GM19372 (cell line): Measurements from ENCODE around the gene HAUS6.
"Not testable (repeated sequence)": the region's sequence is repeated elsewhere in the genome, so short reads cannot be mapped to it uniquely, and the experiment has no call there.

ENCODE experiments used
- ATAC-seq: cut with Tn5 transposase; IDR thresholded peaks from one replicate; pipeline ENCODE4 v1.9.1; 2021; ENCODE audit warnings: mild to moderate bottlenecking, low read depth, moderate library complexity; ENCODE audit not compliant: unreplicated experiment

HAUS6 gene

GRCh38 chr9:19119246-19119645 lies 16.5 kb upstream of the HAUS6 start:
- no peak for ATAC-seq

DNA sequence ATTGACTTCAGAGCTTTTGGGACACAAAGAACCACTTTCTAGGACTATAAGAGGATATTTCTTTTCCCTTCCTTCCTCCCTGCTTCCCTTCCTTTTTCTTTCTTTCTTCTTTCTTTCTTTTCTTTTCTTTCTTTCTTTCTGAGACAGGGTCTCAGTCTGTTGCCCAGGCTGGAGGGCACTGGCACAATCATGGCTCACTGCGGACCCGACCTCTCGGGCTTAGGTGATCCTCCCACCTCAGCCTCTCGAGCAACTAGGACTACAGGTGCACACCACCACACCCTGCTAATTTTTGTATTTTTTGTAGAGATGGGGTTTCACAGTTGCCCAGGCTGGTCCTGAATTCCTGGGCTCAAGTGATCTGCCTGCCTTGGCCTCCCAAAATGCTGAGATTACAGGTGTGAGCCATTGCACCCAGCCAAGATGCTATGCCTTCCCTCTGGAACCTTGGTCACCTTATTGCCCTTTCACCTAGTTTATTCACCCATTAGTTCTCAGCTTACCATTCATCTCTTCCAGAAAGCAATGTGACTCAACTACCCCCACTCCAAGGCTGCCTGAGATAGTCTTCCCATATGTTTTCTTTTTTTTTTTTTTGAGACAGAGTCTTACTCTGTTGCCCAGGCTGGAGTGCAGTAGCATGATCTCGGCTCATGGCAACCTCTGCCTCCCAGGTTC lies 14.5 kb upstream of the HAUS6 start:
- ATAC-seq: no peak

DNA sequence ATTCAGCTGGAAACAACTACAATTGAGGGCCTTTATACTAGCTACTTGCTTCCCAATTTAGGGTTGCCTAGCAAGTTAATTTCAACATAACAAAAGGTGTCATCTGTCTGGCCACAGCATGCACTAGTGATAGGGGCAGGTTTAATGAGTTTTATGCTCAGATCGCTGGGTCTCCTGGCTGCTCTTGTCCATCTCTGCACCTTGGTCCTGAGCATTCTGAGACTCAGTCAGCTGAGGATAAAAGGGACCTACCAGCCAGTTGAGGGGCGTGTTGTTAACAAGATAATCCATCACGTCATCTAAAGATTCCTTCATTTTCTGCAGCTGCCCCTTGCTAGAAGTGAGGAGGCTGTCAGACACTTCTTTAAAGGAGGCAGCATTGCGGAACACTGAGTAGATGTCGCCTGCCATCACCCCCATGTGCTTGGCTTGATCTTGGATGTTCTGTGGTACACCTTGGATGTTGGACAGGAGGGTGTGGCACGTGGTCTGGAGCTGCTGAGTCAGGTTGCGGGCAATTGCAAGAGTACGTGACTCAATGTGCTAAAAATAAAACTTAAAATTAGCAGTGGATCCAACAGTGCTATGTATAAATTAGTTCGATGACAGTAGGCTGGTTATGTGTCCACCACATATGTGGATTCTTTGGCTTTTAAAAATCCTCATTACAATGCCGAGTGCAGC lies 13.5 kb upstream of the HAUS6 start:
- ATAC-seq: no peak

GRCh38 chr9:19114680-19115270 lies 12.1 kb upstream of the HAUS6 start:
- no peak for ATAC-seq

DNA sequence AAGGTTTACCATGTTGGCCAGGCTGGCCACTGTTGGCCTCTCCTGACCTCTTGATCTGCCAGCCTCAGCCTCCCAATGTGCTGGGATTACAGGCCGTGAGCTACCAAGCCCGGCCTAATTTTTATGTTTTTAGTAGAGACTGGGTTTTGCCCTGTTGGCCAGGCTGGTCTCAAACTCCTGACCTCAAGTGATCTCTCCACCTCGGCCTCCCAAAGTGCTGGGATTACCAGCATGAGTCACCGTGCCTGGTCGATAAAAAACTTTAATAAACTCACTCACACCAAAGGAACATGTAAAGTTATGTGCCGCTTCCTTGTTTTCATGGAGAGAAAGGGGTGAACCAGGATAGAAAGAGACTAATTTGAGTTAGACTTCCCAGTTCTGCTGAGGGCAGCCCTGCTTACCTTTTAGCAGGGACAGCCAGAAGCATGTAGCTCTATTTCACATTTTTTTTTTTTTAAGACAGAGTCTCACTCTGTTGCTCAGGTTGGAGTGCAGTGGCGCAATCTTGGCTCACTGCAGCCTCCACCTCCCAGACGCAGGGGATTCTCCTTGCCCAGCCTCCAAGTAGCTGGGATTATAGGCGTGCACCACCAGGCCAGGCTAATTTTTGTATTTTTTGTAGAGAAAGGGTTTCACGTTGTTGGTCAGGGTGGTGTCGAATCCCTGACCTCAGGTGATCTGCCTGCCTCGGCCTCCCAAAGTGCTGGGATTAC lies 11.4 kb upstream of the HAUS6 start:
- ATAC-seq: no peak

DNA sequence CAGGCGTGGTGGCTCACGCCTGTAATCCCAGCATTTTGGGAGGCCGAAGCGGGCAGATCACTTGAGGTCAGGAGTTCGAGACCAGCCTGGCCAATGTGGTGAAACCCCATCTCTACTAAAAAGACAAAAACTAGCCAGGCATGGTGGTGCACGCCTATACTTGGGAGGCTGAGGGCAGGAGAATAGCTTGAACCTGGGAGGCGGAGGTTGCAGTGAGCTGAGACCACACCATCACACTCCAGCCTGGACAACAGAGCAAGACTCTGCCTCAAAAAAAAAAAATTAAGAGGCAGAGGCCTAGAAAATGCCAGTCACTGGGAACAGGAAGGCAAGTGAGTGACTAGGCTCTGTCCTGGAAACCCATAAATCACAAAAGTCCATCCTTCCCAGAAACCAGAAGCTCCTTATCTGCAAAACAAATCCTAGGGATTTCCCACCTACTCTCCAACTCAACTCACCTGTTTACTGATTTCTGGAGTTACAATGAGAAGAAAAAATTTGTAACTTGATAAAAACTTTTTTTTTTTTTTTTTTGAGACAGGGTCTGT lies 10.4 kb upstream of the HAUS6 start:
- ATAC-seq: not testable (repeated sequence)

- no peak for ATAC-seq
Observed at GRCh38 chr9:19108038-19108437, 5.3 kb upstream of the HAUS6 start.

DNA sequence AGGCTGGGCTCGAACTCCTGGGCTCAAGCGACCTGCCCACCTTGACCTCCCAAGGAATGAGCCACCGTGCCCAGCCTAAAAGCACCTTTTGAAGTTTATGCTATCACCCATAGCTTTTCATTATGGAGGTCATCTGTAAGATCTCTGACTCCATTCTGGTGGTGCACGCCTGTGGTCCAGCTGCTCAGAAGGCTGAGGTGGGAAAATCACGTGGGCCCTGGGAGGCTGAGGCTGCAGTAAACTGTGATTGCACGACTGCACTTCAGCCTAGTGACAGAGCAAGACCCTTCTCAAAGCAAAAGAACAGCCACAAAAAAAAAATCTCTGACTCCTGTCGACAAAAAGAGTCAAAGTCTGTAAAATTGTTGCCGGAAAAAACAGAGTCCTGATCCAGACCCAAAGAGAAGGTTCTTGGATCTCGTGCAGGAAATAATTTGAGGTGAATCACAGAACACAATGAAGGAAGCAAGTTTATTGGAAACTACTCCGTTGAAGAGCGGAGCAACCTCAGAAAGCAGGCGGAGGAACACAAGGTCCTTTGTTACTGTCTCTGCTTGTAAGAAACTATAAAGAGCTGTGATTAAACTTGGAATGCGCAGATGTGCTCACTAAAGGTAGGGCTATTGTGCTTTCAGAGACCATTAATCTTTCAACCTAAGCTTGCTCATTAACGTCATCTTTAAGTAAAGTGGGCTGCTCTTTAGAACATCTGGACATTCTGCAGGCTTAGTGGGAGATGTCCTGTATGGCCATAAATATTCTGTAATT lies 2.0 kb upstream of the HAUS6 start:
- ATAC-seq: no peak

GRCh38 chr9:19102181-19102630 lies 498 bp downstream of the HAUS6 start:
- ATAC-seq: peak; percentile 27

DNA sequence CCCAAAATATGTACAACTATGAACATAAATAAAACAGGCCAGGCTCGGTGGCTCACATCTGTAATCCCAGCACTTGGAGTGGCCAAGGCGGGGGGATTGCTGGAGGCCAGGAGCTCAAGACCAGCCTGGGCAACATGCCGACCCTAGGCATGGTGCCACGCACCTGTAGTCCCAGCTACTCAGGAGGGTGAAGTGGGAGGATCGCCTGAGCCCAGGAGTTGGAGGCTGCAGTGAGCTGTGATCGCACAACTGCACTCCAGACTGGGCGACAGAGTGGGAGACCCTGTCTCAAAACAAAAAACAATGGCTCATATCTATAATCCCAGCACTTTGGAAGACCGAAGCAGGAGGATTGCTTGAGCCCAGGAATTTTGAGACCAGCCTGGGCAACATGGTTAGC lies 1.5 kb downstream of the HAUS6 start:
- no peak for ATAC-seq

- ATAC-seq: not testable (repeated sequence)
Observed at GRCh38 chr9:19097431-19097830, 5.3 kb downstream of the HAUS6 start.

GRCh38 chr9:19087106-19088000 lies 15.4 kb downstream of the HAUS6 start:
- no peak for ATAC-seq

DNA sequence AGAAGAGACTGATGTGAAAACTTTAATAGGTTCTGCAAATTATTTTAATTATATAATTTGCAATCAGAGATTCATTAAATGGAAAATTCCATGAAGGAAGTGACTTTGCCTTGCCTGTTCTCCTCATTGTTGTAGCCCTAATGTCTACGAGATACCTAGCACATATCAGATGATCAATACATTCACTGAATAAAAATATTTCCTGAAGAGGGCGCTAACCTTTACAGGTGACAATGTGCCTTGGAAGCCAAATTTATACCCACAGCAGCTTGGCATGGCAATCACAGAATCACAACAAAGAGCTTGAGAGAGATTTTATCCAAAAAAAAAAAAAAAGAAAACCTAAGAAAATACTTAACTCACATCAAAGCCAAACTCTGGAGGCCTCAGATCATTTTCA lies 17.4 kb downstream of the HAUS6 start:
- no peak for ATAC-seq

- no peak for ATAC-seq
Observed at GRCh38 chr9:19074836-19075235, 27.9 kb downstream of the HAUS6 start.

- ATAC-seq: no peak
Observed at GRCh38 chr9:19074229-19074628, 28.5 kb downstream of the HAUS6 start.

DNA sequence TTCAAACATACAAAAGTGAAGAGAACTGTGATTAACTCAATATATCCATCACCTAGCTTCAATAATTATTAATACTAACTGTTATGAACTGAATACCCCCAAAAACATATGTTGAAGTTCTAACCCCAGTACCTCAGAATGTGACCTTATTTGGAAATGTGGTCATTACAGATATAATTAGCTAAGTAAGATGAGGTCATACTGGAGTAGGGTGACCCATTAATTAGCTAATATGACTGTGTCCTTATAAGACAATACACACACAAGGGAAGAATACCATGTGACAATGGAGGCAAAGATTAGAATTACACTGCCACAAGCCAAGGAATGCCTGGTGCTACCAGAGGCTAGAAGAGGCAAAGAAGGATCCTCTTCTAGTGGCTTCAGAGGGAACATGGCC lies 45.7 kb downstream of the HAUS6 start:
- ATAC-seq: no peak

DNA sequence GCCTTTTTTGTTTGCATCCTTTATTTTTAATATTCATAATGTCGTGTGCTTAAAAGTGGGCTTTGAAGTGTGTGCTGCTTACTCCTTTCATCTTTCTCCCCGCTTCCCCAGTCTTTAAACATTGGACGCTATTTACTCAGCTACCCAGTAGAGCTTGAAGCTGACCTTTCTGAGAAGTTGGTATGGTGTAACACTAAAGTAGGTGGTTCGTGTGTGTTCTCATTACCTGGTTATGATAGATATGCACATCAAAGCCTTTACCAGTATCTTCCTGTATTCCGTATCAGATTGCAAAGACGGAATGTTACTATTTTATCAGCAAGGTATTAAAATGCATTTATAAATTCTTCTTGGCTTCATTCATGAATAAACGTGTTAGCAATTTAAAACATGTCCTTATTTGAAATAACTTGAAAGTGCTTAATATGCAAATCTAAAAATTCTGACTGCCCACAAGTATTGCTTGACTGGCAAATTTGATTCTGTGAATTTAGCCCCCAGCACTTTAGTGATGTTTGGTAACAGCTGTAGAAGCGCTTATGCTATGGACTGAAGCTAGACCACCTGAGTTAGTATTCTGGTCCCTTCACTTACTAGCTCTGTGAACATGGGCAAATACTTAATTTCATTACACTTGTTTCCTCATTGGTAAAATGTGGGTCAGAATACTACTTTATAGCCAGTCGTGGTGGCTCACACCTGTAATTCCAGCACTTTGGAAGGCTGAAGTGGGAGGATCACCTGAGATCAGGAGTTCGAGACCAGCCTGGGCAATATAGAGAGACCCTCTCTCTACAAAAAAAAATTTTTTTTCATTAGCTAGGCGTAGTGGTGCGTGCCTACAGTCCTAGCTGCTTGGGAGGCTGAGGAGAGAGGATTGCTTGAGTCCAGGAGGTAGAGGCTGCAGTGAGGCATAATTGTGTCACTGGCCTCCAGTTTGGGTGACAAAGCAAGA lies 51.8 kb downstream of the HAUS6 start:
- ATAC-seq: no peak
